Nephron progenitor cell (in vitro differentiated cells): Measurements from ENCODE around the gene PSME2.

Experiments used
- DNase-seq: peaks from one replicate; pipeline ENCODE4 v3.0.0; 2021
- H3K27ac Mint-ChIP-seq: 2 replicates; pipeline ENCODE4 v1.8.0; 2021; ENCODE audit warnings: mild to moderate bottlenecking, moderate library complexity, mixed read lengths
- H3K27me3 Mint-ChIP-seq: 2 replicates; pipeline ENCODE4 v1.8.0; 2021; ENCODE audit warnings: mild to moderate bottlenecking, low read depth, mixed read lengths; ENCODE audit not compliant: poor library complexity
- H3K36me3 Mint-ChIP-seq: 2 replicates; pipeline ENCODE4 v1.8.0; 2021; ENCODE audit warnings: low read depth, mixed read lengths
- H3K4me1 Mint-ChIP-seq: 2 replicates; pipeline ENCODE4 v1.8.0; 2021; ENCODE audit warnings: mixed read lengths
- H3K4me3 Mint-ChIP-seq: 2 replicates; pipeline ENCODE4 v1.8.0; 2021; ENCODE audit warnings: mild to moderate bottlenecking, moderate library complexity, mixed read lengths
- H3K9me3 Mint-ChIP-seq: 2 replicates; pipeline ENCODE4 v1.8.0; 2021; ENCODE audit warnings: mild to moderate bottlenecking, moderate library complexity, mixed read lengths
- CTCF ChIP-seq: fragments of 200-600 bp; sonication (generic); IDR thresholded peaks from 2 replicates; pipeline ENCODE4 v1.5.0; 2021; ENCODE audit warnings: antibody characterized with exemption

PSME2 gene

GRCh38 chr14:24119691-24120090 lies 26.7 kb downstream of the PSME2 start:
- Mint-ChIP-seq H3K27me3 (peaks cover 14% of the 10 kb centered on the region), H3K27ac (no peak overlapping the region), H3K9me3 (no peaks in the 10 kb centered on the region), H3K36me3 (peaks cover 51% of the 10 kb centered on the region), H3K4me1 (peaks cover 17% of the 10 kb centered on the region), H3K4me3 (no peak overlapping the region)
- TF ChIP-seq CTCF = no peak
- no peak for DNase-seq

DNA sequence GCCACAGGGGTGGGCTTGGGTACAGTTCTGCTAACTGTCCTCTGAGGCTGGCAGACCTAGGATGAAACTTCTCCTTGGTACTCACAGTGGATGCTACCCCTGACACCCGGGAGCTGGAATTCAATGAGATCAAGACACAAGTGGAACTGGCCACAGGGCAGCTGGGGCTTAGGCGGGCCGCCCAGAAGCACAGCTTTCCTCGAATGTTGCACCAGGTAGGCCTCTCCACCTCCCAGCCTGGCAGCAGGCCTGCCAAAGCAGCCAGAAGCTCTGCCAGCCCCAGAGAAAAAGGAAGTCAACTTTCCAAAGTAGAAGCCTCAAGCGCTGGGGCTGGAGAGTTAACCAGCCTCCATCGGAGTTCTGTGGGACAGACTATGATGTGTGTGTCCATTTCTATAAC lies 29.2 kb downstream of the PSME2 start:
- H3K27me3 Mint-ChIP-seq = peaks cover 14% of the 10 kb centered on the region
- H3K27ac Mint-ChIP-seq = no peak overlapping the region
- no peaks in the 10 kb centered on the region for H3K9me3 Mint-ChIP-seq
- DNase-seq = no peak
- H3K4me1 Mint-ChIP-seq = peaks cover 17% of the 10 kb centered on the region
- peaks cover 45% of the 10 kb centered on the region for H3K36me3 Mint-ChIP-seq
- no peak for TF ChIP-seq CTCF
- H3K4me3 Mint-ChIP-seq = no peak overlapping the region

DNA sequence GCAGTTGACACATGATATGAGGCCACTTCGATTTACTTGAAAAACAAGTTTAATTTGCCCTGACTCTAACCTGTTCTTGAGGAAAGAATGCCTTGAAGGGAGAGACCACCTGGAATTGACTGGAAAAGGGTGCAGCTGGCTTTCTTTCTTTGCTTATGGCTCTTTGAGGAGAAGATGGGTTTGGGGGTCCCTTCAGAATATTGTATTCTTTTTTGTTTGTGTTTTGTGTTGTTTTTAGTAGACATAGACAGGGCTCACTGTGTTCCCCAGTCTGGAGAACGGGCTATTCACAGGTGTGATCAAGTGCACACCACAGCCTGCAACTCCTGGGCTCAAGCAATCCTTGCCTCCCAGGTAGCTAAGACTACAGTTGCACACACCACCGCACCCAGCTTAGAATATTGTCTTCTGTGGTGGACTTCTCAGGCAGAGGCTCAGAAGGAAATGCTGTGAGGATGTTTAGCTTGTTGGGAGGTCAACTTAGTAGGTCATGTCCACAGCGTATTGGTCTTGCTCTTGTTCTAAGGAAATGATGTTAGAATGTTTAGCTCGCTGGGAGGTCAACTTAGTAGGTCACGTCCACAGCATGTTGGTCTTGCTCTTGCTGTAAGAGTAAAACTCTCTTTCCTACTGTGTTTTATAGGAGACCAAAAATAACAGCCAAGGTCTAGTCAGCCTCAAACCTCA lies 30.1 kb downstream of the PSME2 start:
- peaks cover 10% of the 10 kb centered on the region for H3K27me3 Mint-ChIP-seq
- H3K4me3 Mint-ChIP-seq = peak overlapping the region; percentile 98
- H3K36me3 Mint-ChIP-seq = peaks cover 40% of the 10 kb centered on the region
- peaks cover 17% of the 10 kb centered on the region for H3K4me1 Mint-ChIP-seq
- DNase-seq = no peak
- no peak for TF ChIP-seq CTCF
- H3K27ac Mint-ChIP-seq = no peak overlapping the region
- H3K9me3 Mint-ChIP-seq = no peaks in the 10 kb centered on the region

DNA sequence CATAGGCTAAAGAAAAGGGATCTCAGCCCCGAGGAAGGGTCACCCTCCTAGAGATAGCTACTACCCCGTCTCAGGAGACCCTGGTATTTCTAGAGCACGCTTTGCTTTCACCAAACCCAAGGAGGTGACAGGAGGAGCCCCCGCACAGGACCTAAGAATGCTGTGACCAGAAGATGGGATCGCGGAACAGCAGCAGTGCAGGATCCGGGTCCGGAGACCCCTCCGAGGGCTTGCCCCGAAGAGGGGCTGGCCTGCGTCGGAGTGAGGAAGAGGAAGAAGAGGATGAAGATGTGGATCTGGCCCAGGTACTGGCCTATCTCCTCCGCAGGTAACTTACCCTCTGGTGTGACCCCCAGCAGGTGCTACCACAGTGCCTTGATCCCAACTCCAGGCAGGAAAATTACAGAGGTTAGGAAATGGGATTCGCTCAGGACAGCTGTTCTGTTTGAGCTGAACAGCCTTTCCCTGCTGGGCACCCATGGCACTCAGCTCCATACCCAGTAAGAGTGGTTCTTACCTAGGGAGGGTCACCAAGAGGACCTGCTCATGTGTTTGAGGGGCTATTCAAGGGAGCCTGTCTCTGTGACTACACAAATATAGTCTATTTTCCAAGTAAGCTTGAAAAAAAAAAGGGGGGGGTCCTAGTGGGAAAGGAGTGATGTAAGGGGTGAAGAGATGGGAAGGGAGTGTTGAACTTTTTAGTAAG lies 30.8 kb downstream of the PSME2 start:
- H3K4me3 Mint-ChIP-seq = peak overlapping the region; percentile 98
- DNase-seq = peak; percentile 27
- H3K36me3 Mint-ChIP-seq = peaks cover 34% of the 10 kb centered on the region
- TF ChIP-seq CTCF = no peak
- H3K4me1 Mint-ChIP-seq = peaks cover 17% of the 10 kb centered on the region
- H3K27ac Mint-ChIP-seq = peak overlapping the region; percentile 51
- no peaks in the 10 kb centered on the region for H3K9me3 Mint-ChIP-seq
- peaks cover 10% of the 10 kb centered on the region for H3K27me3 Mint-ChIP-seq

GRCh38 chr14:24114532-24115421 lies 31.6 kb downstream of the PSME2 start, which contains the start of the genes DCAF11 and NRL:
Gene DCAF11, plus strand, starts transcription at chr14:24114777. Its CDS starts 818 bp downstream, at chr14:24115595.
Gene NRL, minus strand, starts transcription at chr14:24114949. Its CDS starts 32,101 bp downstream, at chr14:24082848.
- no peak for TF ChIP-seq CTCF
- H3K27ac Mint-ChIP-seq = peak within 1 kb of the TSS; percentile 100
- peaks cover 33% of the 10 kb centered on the region for H3K36me3 Mint-ChIP-seq
- DNase-seq = peak; percentile 98
- no peaks in the 10 kb centered on the region for H3K9me3 Mint-ChIP-seq
- H3K27me3 Mint-ChIP-seq = peaks cover 10% of the 10 kb centered on the region
- peak within 1 kb of the TSS; percentile 98 for H3K4me3 Mint-ChIP-seq
- peaks cover 17% of the 10 kb centered on the region for H3K4me1 Mint-ChIP-seq
